GM21619 (cell line): ENCODE results near the gene TEP1.
"Not testable (repeated sequence)": the region's sequence is repeated elsewhere in the genome, so short reads cannot be mapped to it uniquely, and the experiment has no call there.

ENCODE experiments used
- ATAC-seq: cut with Tn5 transposase; IDR thresholded peaks from one replicate; pipeline ENCODE4 v1.9.1; 2021; ENCODE audit not compliant: unreplicated experiment

Gene TEP1

GRCh38 chr14:20391505-20391904 is 21.8 kb downstream of the TEP1 start:
- no peak for ATAC-seq

- ATAC-seq, result no peak
Observed at GRCh38 chr14:20388159-20388558, 25.1 kb downstream of the TEP1 start.

GRCh38 chr14:20387576-20387975 is 25.7 kb downstream of the TEP1 start:
- ATAC-seq, result no peak

- ATAC-seq, result no peak
Observed at GRCh38 chr14:20386276-20386855, 26.9 kb downstream of the TEP1 start.

- ATAC-seq, result no peak
Observed at GRCh38 chr14:20384886-20385285, 28.4 kb downstream of the TEP1 start.

- ATAC-seq, result no peak
Observed at GRCh38 chr14:20384321-20384720, 29.0 kb downstream of the TEP1 start.

GRCh38 chr14:20383636-20384035 is 29.7 kb downstream of the TEP1 start:
- ATAC-seq, result no peak

GRCh38 chr14:20383032-20383431 is 30.3 kb downstream of the TEP1 start:
- no peak for ATAC-seq

- no peak for ATAC-seq
Observed at GRCh38 chr14:20382526-20382925, 30.8 kb downstream of the TEP1 start.

GRCh38 chr14:20381341-20381740 is 32.0 kb downstream of the TEP1 start:
- no peak for ATAC-seq

GRCh38 chr14:20380681-20381080 is 32.6 kb downstream of the TEP1 start:
- no peak for ATAC-seq

GRCh38 chr14:20379743-20380142 is 33.6 kb downstream of the TEP1 start:
- no peak for ATAC-seq

- no peak for ATAC-seq
Observed at GRCh38 chr14:20377171-20377570, 36.1 kb downstream of the TEP1 start.

GRCh38 chr14:20376071-20376588 is 37.2 kb downstream of the TEP1 start:
- no peak for ATAC-seq

GRCh38 chr14:20375471-20375870 is 37.8 kb downstream of the TEP1 start:
- ATAC-seq, result no peak

GRCh38 chr14:20372796-20373195 is 40.5 kb downstream of the TEP1 start:
- no peak for ATAC-seq

GRCh38 chr14:20365928-20366327 is 47.4 kb downstream of the TEP1 start:
- ATAC-seq, result no peak

- not testable (repeated sequence) for ATAC-seq
Observed at GRCh38 chr14:20358474-20358873, 54.8 kb downstream of the TEP1 start.

GRCh38 chr14:20356422-20356821 is 56.9 kb downstream of the TEP1 start:
- ATAC-seq, result no peak

GRCh38 chr14:20350860-20351259 is 62.4 kb downstream of the TEP1 start:
- no peak for ATAC-seq

GRCh38 chr14:20350282-20350681 is 63.0 kb downstream of the TEP1 start:
- no peak for ATAC-seq

- no peak for ATAC-seq
Observed at GRCh38 chr14:20347747-20348146, 65.6 kb downstream of the TEP1 start.

GRCh38 chr14:20346713-20347112 is 66.6 kb downstream of the TEP1 start:
- ATAC-seq, result no peak
